Measurements from ENCODE around the gene LRRC23.

DNA sequence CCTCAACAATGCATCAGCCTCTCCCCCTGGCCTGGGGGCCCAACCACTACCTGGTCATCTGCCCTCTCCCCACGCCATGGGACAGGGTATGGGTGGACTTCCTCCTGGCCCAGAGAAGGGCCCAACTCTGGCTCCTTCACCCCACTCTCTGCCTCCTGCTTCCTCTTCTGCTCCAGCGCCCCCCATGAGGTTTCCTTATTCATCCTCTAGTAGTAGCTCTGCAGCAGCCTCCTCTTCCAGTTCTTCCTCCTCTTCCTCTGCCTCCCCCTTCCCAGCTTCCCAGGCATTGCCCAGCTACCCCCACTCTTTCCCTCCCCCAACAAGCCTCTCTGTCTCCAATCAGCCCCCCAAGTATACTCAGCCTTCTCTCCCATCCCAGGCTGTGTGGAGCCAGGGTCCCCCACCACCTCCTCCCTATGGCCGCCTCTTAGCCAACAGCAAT, 31.6 kb downstream of the LRRC23 start:
- TF ChIP-seq MYC (IDR thresholded peaks at IDR 0.05; ENCODE audit: low read depth, low read length) (no peak), CTCF (IDR thresholded peaks at IDR 0.05; ENCODE audit: low read depth, low read length) (no peak)
